ENCODE results near the gene ANKFY1.

DNA sequence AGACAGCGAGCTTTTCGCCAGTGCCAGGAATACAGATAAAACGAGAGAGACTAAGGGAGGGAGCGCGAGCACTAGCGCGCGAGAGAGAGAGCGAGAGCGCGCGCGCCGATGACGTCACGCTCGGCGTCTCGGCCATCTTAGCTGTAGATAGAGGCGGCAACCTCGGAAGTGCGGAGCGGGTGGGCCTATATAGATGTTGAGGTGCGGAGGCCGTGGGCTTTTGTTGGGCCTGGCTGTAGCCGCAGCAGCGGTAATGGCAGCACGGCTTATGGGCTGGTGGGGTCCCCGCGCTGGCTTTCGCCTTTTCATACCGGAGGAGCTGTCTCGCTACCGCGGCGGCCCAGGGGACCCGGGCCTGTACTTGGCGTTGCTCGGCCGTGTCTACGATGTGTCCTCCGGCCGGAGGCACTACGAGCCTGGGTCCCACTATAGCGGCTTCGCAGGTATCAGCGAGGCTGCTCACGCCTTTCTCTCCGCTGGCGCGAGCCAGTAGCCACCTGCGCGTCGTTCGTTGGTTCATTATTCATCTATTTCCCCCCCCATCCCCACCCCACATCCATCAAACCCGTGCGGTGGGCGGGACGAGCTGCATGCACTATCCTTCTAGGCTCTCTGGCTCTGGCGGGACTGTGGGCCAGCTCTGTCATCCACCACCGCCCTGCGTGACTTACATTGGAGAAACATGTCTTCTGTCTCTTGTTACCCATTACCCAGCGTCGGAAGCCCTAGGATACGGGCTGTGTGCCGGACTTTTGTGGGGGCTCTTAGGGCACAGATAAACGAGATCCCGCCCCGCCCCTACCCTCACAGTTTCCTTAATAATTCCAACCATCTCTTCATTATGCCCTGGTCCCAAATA, 120.0 kb downstream of the ANKFY1 start:
- TF ChIP-seq, protein P1, sequence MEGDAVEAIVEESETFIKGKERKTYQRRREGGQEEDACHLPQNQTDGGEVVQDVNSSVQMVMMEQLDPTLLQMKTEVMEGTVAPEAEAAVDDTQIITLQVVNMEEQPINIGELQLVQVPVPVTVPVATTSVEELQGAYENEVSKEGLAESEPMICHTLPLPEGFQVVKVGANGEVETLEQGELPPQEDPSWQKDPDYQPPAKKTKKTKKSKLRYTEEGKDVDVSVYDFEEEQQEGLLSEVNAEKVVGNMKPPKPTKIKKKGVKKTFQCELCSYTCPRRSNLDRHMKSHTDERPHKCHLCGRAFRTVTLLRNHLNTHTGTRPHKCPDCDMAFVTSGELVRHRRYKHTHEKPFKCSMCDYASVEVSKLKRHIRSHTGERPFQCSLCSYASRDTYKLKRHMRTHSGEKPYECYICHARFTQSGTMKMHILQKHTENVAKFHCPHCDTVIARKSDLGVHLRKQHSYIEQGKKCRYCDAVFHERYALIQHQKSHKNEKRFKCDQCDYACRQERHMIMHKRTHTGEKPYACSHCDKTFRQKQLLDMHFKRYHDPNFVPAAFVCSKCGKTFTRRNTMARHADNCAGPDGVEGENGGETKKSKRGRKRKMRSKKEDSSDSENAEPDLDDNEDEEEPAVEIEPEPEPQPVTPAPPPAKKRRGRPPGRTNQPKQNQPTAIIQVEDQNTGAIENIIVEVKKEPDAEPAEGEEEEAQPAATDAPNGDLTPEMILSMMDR (IDR thresholded peaks at IDR 0.05): peak in 1 of 7 experiments; percentile 10
- TF ChIP-seq POLR2A (IDR thresholded peaks at IDR 0.05): peak; percentile 69 to 78 (median 77)

All from body of pancreas (tissue), 4 donors.